Ishikawa (cell line): ENCODE data around the gene CASK.

Experiments used
- CEBPB ChIP-seq: IDR thresholded peaks from 2 replicates; pipeline ENCODE4 v1.6.1; 2012
- EP300 ChIP-seq: IDR thresholded peaks from 2 replicates; pipeline ENCODE4 v1.6.1; 2012; ENCODE audit warnings: borderline replicate concordance

GRCh38 chrX:41602816-41603345 is 320.5 kb downstream of the CASK start:
- no peak for TF ChIP-seq EP300
- TF ChIP-seq CEBPB, result no peak
